GM18519 (cell line): Measurements from ENCODE around the gene ANKFN1.

Experiments used
- ATAC-seq: cut with Tn5 transposase; IDR thresholded peaks from one replicate; pipeline ENCODE4 v1.9.1; 2021; ENCODE audit warnings: mild to moderate bottlenecking, moderate library complexity; ENCODE audit not compliant: unreplicated experiment, low FRiP score

ANKFN1 gene

GRCh38 chr17:56142325-56142724 lies 10.9 kb upstream of the ANKFN1 start:
- ATAC-seq: no peak

GRCh38 chr17:56142781-56143180 lies 10.5 kb upstream of the ANKFN1 start:
- ATAC-seq: no peak

GRCh38 chr17:56144223-56144622 lies 9.1 kb upstream of the ANKFN1 start:
- ATAC-seq: no peak

GRCh38 chr17:56146534-56146933 lies 6.7 kb upstream of the ANKFN1 start:
- ATAC-seq: no peak

- no peak for ATAC-seq
Observed at GRCh38 chr17:56148333-56148732, 4.9 kb upstream of the ANKFN1 start.

- no peak for ATAC-seq
Observed at GRCh38 chr17:56149266-56150036, 3.8 kb upstream of the ANKFN1 start.

GRCh38 chr17:56150649-56151048 lies 2.6 kb upstream of the ANKFN1 start:
- ATAC-seq: no peak

GRCh38 chr17:56157845-56158244 lies 4.6 kb downstream of the ANKFN1 start:
- no peak for ATAC-seq

- ATAC-seq: no peak
Observed at GRCh38 chr17:56158344-56158743, 5.1 kb downstream of the ANKFN1 start.

GRCh38 chr17:56158915-56159825 lies 5.9 kb downstream of the ANKFN1 start:
- ATAC-seq: no peak

GRCh38 chr17:56159826-56160380 lies 6.6 kb downstream of the ANKFN1 start:
- no peak for ATAC-seq

GRCh38 chr17:56160422-56160821 lies 7.1 kb downstream of the ANKFN1 start:
- no peak for ATAC-seq

- ATAC-seq: no peak
Observed at GRCh38 chr17:56165072-56165641, 11.9 kb downstream of the ANKFN1 start.

- ATAC-seq: no peak
Observed at GRCh38 chr17:56167491-56167890, 14.2 kb downstream of the ANKFN1 start.

- ATAC-seq: no peak
Observed at GRCh38 chr17:56169621-56170020, 16.3 kb downstream of the ANKFN1 start.

- ATAC-seq: no peak
Observed at GRCh38 chr17:56171186-56171959, 18.1 kb downstream of the ANKFN1 start.

GRCh38 chr17:56172517-56172982 lies 19.3 kb downstream of the ANKFN1 start:
- no peak for ATAC-seq

GRCh38 chr17:56173026-56173425 lies 19.8 kb downstream of the ANKFN1 start:
- no peak for ATAC-seq

GRCh38 chr17:56173958-56174835 lies 20.9 kb downstream of the ANKFN1 start:
- no peak for ATAC-seq
